GM19239 (cell line): ENCODE results near the gene CAMK2G.

Experiments used
- DNase-seq: peaks from one replicate; pipeline ENCODE4 v3.0.0; 2011; ENCODE audit warnings: low spot score; ENCODE audit not compliant: insufficient read length
- FAIRE-seq: peaks from 2 replicates; lab custom pipeline; 2011; peaks lifted over from hg19 to GRCh38; lab: Jason Lieb, UNC

The CAMK2G gene

GRCh38 chr10:73865459-73866442 lies 8.6 kb downstream of the CAMK2G start:
- DNase-seq (peak; percentile 71), FAIRE-seq (peak; percentile 95)

- FAIRE-seq, result no peak
- no peak for DNase-seq
Observed at GRCh38 chr10:73865107-73865458, 9.3 kb downstream of the CAMK2G start.

- no peak for DNase-seq
- no peak for FAIRE-seq
Observed at GRCh38 chr10:73864229-73864628, 10.1 kb downstream of the CAMK2G start.

- DNase-seq (no peak), FAIRE-seq (no peak)
Observed at GRCh38 chr10:73863039-73863817, 11.1 kb downstream of the CAMK2G start.

- FAIRE-seq, result no peak
- DNase-seq, result no peak
Observed at GRCh38 chr10:73862011-73862410, 12.3 kb downstream of the CAMK2G start.

GRCh38 chr10:73859784-73860491 lies 14.4 kb downstream of the CAMK2G start:
- no peak for DNase-seq
- FAIRE-seq, result no peak

GRCh38 chr10:73859428-73859783 lies 14.9 kb downstream of the CAMK2G start:
- no peak for DNase-seq
- FAIRE-seq, result no peak

GRCh38 chr10:73858750-73859427 lies 15.5 kb downstream of the CAMK2G start:
- FAIRE-seq (no peak), DNase-seq (no peak)

- no peak for DNase-seq
- FAIRE-seq, result peak; percentile 64
Observed at GRCh38 chr10:73858013-73858708, 16.2 kb downstream of the CAMK2G start.

- peak; percentile 14 for FAIRE-seq
- DNase-seq, result peak; percentile 36
Observed at GRCh38 chr10:73857446-73857845, 16.9 kb downstream of the CAMK2G start.

GRCh38 chr10:73856261-73856660 lies 18.1 kb downstream of the CAMK2G start:
- no peak for DNase-seq
- no peak for FAIRE-seq

GRCh38 chr10:73855413-73855812 lies 18.9 kb downstream of the CAMK2G start:
- no peak for DNase-seq
- no peak for FAIRE-seq

GRCh38 chr10:73854310-73854709 lies 20.0 kb downstream of the CAMK2G start:
- DNase-seq (no peak), FAIRE-seq (no peak)

- no peak for FAIRE-seq
- no peak for DNase-seq
Observed at GRCh38 chr10:73853196-73853595, 21.2 kb downstream of the CAMK2G start.

- no peak for DNase-seq
- no peak for FAIRE-seq
Observed at GRCh38 chr10:73850863-73851461, 23.4 kb downstream of the CAMK2G start.

GRCh38 chr10:73850211-73850610 lies 24.1 kb downstream of the CAMK2G start:
- DNase-seq (no peak), FAIRE-seq (no peak)

GRCh38 chr10:73848821-73849489 lies 25.4 kb downstream of the CAMK2G start:
- FAIRE-seq (peak; percentile 98), DNase-seq (peak; percentile 95)

GRCh38 chr10:73847031-73847430 lies 27.3 kb downstream of the CAMK2G start:
- no peak for DNase-seq
- no peak for FAIRE-seq

GRCh38 chr10:73843261-73843660 lies 31.1 kb downstream of the CAMK2G start:
- no peak for DNase-seq
- no peak for FAIRE-seq
